Neural cell (in vitro differentiated cells): Measurements from ENCODE around the gene ST6GALNAC2. TPM values are rescaled to one million over a fixed set of nuclear protein-coding genes. Genes with fewer than 3 reads are reported as not detected.

Experiments used
- H2AFZ ChIP-seq: fragments of 200-600, 300-800 bp; sonication (generic), shearing (Covaris generic); 2 replicates; pipeline ENCODE4 v1.6.0; 2014; ENCODE audit warnings: low read depth, mild to moderate bottlenecking, antibody characterized with exemption, low read length, moderate library complexity
- H3F3A ChIP-seq: fragments of 200-600 bp; shearing (Covaris generic); 2 replicates; pipeline ENCODE4 v1.6.1; 2016; ENCODE audit warnings: mild to moderate bottlenecking, moderate library complexity, mixed read lengths, antibody characterized with exemption, low read length; ENCODE audit not compliant: insufficient read depth, poor library complexity, severe bottlenecking
- H3K27ac ChIP-seq: fragments of 200-600, 300-800 bp; sonication (generic), shearing (Covaris generic); 2 replicates; pipeline ENCODE4 v1.5.1; 2014; ENCODE audit warnings: mild to moderate bottlenecking, low read length, moderate library complexity
- H3K27me3 ChIP-seq: fragments of 300-800, 200-600 bp; sonication (generic), shearing (Covaris generic); 2 replicates; pipeline ENCODE4 v1.6.0; 2014; ENCODE audit warnings: mild to moderate bottlenecking, low read depth, low read length, moderate library complexity; ENCODE audit not compliant: insufficient read depth
- H3K36me3 ChIP-seq: fragments of 300-800, 200-600 bp; sonication (generic), shearing (Covaris generic); 2 replicates; pipeline ENCODE4 v1.5.1; 2014; ENCODE audit warnings: mild to moderate bottlenecking, antibody characterized with exemption, low read length, moderate library complexity; ENCODE audit not compliant: insufficient read depth
- H3K4me2 ChIP-seq: fragments of 300-800, 200-600 bp; sonication (generic), shearing (Covaris generic); 2 replicates; pipeline ENCODE4 v1.6.0; 2014; ENCODE audit warnings: mild to moderate bottlenecking, low read length
- H3K4me3 ChIP-seq: fragments of 300-800, 200-600 bp; sonication (generic), shearing (Covaris generic); 2 replicates; pipeline ENCODE4 v1.5.1; 2014; ENCODE audit warnings: mild to moderate bottlenecking, low read length, moderate library complexity
- H3K79me2 ChIP-seq: fragments of 200-600 bp; shearing (Covaris generic); replicated peaks from 2 replicates; pipeline ENCODE4 v1.6.0; 2014; ENCODE audit warnings: mild to moderate bottlenecking, low read length, moderate library complexity; ENCODE audit not compliant: insufficient read depth
- H3K9ac ChIP-seq: fragments of 300-800, 200-600 bp; sonication (generic), shearing (Covaris generic); 2 replicates; pipeline ENCODE4 v1.6.1; 2016; ENCODE audit warnings: mild to moderate bottlenecking, low read length, mixed read lengths
- H3K9me2 ChIP-seq: fragments of 200-600 bp; shearing (Covaris generic); 2 replicates; pipeline ENCODE4 v1.6.1; 2016; ENCODE audit warnings: mild to moderate bottlenecking, low read length, mixed read lengths; ENCODE audit not compliant: insufficient read depth
- H3K9me3 ChIP-seq: fragments of 200-600, 300-800 bp; sonication (generic), shearing (Covaris generic); 2 replicates; pipeline ENCODE4 v1.6.1; 2016; ENCODE audit warnings: mild to moderate bottlenecking, mixed run types, low read length, moderate library complexity, mixed read lengths
- H4K20me1 ChIP-seq: fragments of 200-600 bp; shearing (Covaris generic); 2 replicates; pipeline ENCODE4 v1.6.1; 2016; ENCODE audit warnings: mild to moderate bottlenecking, mixed run types; ENCODE audit not compliant: insufficient read depth
- CTCF ChIP-seq: fragments of 450-650 bp; IDR thresholded peaks from 2 replicates; pipeline ENCODE4 v1.5.1; 2014; ENCODE audit warnings: antibody characterized with exemption, mild to moderate bottlenecking, moderate library complexity; ENCODE audit not compliant: poor library complexity, severe bottlenecking
- EP300 ChIP-seq: fragments of 450-650 bp; conservative IDR thresholded peaks from 2 replicates; pipeline ENCODE4 v1.6.1; 2014; ENCODE audit warnings: antibody characterized with exemption, mild to moderate bottlenecking, moderate library complexity; ENCODE audit not compliant: poor library complexity, severe bottlenecking
- EZH2 ChIP-seq: fragments of 200-600, 300-800 bp; shearing (Covaris generic), sonication (generic); IDR thresholded peaks from 2 replicates; pipeline ENCODE4 v1.6.1; 2014; ENCODE audit warnings: antibody characterized with exemption, low read length, borderline replicate concordance, mild to moderate bottlenecking; ENCODE audit not compliant: insufficient read depth, poor library complexity, severe bottlenecking
- MXI1 ChIP-seq: fragments of 450-650 bp; conservative IDR thresholded peaks from 2 replicates; pipeline ENCODE4 v1.6.1; 2014; ENCODE audit warnings: antibody characterized with exemption, mild to moderate bottlenecking; ENCODE audit not compliant: poor library complexity, severe bottlenecking
- POLR2AphosphoS5 ChIP-seq: IDR thresholded peaks from 2 replicates; pipeline ENCODE4 v1.6.1; 2012
- RAD21 ChIP-seq: fragments of 450-650 bp; conservative IDR thresholded peaks from 2 replicates; pipeline ENCODE4 v1.6.1; 2014; ENCODE audit warnings: antibody characterized with exemption, mild to moderate bottlenecking, moderate library complexity
- REST ChIP-seq: IDR thresholded peaks from 2 replicates; pipeline ENCODE4 v1.6.1; 2012; ENCODE audit warnings: borderline replicate concordance
- SMC3 ChIP-seq: fragments of 450-650 bp; conservative IDR thresholded peaks from 2 replicates; pipeline ENCODE4 v1.6.1; 2014; ENCODE audit warnings: antibody characterized with exemption, mild to moderate bottlenecking, moderate library complexity; ENCODE audit not compliant: poor library complexity
- TAF1 ChIP-seq: IDR thresholded peaks from 2 replicates; pipeline ENCODE4 v1.6.1; 2012; ENCODE audit warnings: low read depth
- polyA plus RNA-seq: library from polyadenylated mRNA; depleted of rRNA; stranded (reverse); fragments of >200 nt; gene quantifications from 2 replicates; pipeline ENCODE4 v1.2.3, GENCODE V29; 2014

The ST6GALNAC2 gene
- polyA plus RNA-seq, 1 donor from 2014 or later = not detected

- no peak for TF ChIP-seq CTCF
- no peak for TF ChIP-seq POLR2AphosphoS5
- no peak for TF ChIP-seq TAF1
- no peak for TF ChIP-seq MXI1
Observed at GRCh38 chr17:76570457-76570856, 15.2 kb downstream of the ST6GALNAC2 start (continued).

GRCh38 chr17:76569607-76570279, 15.9 kb downstream of the ST6GALNAC2 start:
- H4K20me1 ChIP-seq = no peaks in the 10 kb centered on the region
- no peak overlapping the region for H2AFZ ChIP-seq
- no peak overlapping the region for H3K27ac ChIP-seq
- no peaks in the 10 kb centered on the region for H3K36me3 ChIP-seq
- H3K4me2 ChIP-seq = no peak overlapping the region
- H3K9me2 ChIP-seq = no peaks in the 10 kb centered on the region
- H3K9ac ChIP-seq = no peak overlapping the region
- no peak overlapping the region for H3K4me3 ChIP-seq
- H3F3A ChIP-seq = no peaks in the 10 kb centered on the region
- H3K9me3 ChIP-seq = no peaks in the 10 kb centered on the region
- TF ChIP-seq MXI1 = no peak
- no peak for TF ChIP-seq TAF1
- no peak for TF ChIP-seq REST
- TF ChIP-seq EP300 = no peak
- no peaks in the 10 kb centered on the region for H3K79me2 ChIP-seq
- no peaks in the 10 kb centered on the region for H3K27me3 ChIP-seq

DNA sequence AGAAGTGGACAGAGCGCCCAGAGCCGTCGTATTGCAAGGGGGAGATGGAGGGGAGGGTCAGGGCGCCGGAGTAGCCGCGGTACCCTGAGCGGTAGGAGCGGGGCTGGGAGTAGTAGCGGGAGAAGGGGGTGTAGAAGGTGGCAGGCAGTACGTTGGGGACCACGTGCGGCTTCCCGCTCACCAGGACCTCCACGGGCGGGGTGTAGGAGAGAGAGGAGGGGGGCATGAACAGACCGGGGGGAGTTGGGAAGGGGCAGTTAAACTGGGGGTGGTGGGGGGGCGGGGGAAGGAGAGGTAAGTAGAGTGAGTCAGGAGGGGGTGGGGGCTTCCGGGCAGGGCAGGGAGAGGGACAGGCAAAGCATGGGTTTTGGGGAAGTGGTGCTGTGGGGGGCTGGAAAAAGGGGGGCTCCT, 16.8 kb downstream of the ST6GALNAC2 start:
- H2AFZ ChIP-seq = no peak overlapping the region
- no peaks in the 10 kb centered on the region for H3F3A ChIP-seq
- no peak overlapping the region for H3K4me3 ChIP-seq
- no peaks in the 10 kb centered on the region for H3K27me3 ChIP-seq
- TF ChIP-seq RAD21 = no peak
- TF ChIP-seq EP300 = no peak
- TF ChIP-seq TAF1 = no peak
- TF ChIP-seq MXI1 = no peak
- TF ChIP-seq SMC3 = no peak
- TF ChIP-seq REST = no peak
- TF ChIP-seq EZH2 = no peak
- no peak for TF ChIP-seq POLR2AphosphoS5
- no peaks in the 10 kb centered on the region for H3K79me2 ChIP-seq
- no peaks in the 10 kb centered on the region for H3K36me3 ChIP-seq
- no peak overlapping the region for H3K9ac ChIP-seq
- no peaks in the 10 kb centered on the region for H4K20me1 ChIP-seq
- no peak overlapping the region for H3K4me2 ChIP-seq
- no peaks in the 10 kb centered on the region for H3K9me2 ChIP-seq
- no peaks in the 10 kb centered on the region for H3K9me3 ChIP-seq
- no peak overlapping the region for H3K27ac ChIP-seq
